ENCODE results near the gene ING1.

The ING1 gene

DNA sequence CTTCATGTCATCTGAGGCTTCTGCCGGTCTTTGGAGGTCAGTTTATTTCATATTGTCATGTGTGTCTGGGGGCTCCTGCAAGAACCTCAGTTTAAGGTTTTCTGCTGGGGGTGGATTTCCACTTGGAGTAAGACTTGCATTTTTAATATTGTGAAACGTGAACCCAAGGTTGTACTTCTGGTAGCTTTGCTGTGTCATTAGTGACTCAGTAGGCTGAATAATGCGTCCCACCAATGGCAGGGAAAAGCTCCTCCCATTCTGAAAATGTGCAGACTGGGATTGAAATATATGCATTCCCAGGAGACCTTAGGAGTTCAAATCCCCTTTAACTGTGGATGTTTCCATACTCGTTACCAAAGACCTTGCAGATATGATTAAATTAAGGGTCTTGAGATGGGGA, 46.2 kb downstream of the ING1 start:
- DNase-seq (ENCODE audit: low spot score) = no peak
- Histone ChIP-seq H3K27ac (ENCODE audit: poor library complexity, severe bottlenecking) (no peak overlapping the region), H3K4me3 (ENCODE audit: severe bottlenecking) (no peak overlapping the region), H3K36me3 (ENCODE audit: low read depth) (no peaks in the 10 kb centered on the region), H3K27me3 (ENCODE audit: insufficient read depth, poor library complexity, severe bottlenecking) (no peaks in the 10 kb centered on the region), H3K4me1 (ENCODE audit: insufficient read depth, poor library complexity, severe bottlenecking) (no peaks in the 10 kb centered on the region), H3K9me3 (ENCODE audit: severe bottlenecking) (no peaks in the 10 kb centered on the region)
- ATAC-seq (ENCODE audit: low read depth) = no peak
- no peak for TF ChIP-seq CTCF (IDR thresholded peaks at IDR 0.05; ENCODE audit: poor library complexity, severe bottlenecking)

- H3K27ac ChIP-seq (ENCODE audit: poor library complexity, severe bottlenecking) = no peak overlapping the region
- no peaks in the 10 kb centered on the region for H3K27me3 ChIP-seq (ENCODE audit: insufficient read depth, poor library complexity, severe bottlenecking)
- DNase-seq (ENCODE audit: low spot score) = no peak
- H3K9me3 ChIP-seq (ENCODE audit: severe bottlenecking) = no peaks in the 10 kb centered on the region
- H3K4me1 ChIP-seq (ENCODE audit: insufficient read depth, poor library complexity, severe bottlenecking) = no peaks in the 10 kb centered on the region
- H3K36me3 ChIP-seq (ENCODE audit: low read depth) = no peaks in the 10 kb centered on the region
- no peak for TF ChIP-seq CTCF (IDR thresholded peaks at IDR 0.05; ENCODE audit: poor library complexity, severe bottlenecking)
- H3K4me3 ChIP-seq (ENCODE audit: severe bottlenecking) = no peak overlapping the region
- no peak for ATAC-seq (ENCODE audit: low read depth)
Measured at GRCh38 chr13:110760611-110761010, 47.1 kb downstream of the ING1 start.

- Histone ChIP-seq H3K27me3 (ENCODE audit: insufficient read depth, poor library complexity, severe bottlenecking) (no peaks in the 10 kb centered on the region), H3K4me3 (ENCODE audit: severe bottlenecking) (no peak overlapping the region), H3K9me3 (ENCODE audit: severe bottlenecking) (no peaks in the 10 kb centered on the region), H3K27ac (ENCODE audit: poor library complexity, severe bottlenecking) (no peak overlapping the region), H3K4me1 (ENCODE audit: insufficient read depth, poor library complexity, severe bottlenecking) (no peaks in the 10 kb centered on the region), H3K36me3 (ENCODE audit: low read depth) (no peaks in the 10 kb centered on the region)
- no peak for TF ChIP-seq CTCF (IDR thresholded peaks at IDR 0.05; ENCODE audit: poor library complexity, severe bottlenecking)
- ATAC-seq (ENCODE audit: low read depth) (no peak), DNase-seq (ENCODE audit: low spot score) (no peak)
Measured at GRCh38 chr13:110766671-110767430, 53.4 kb downstream of the ING1 start.

DNA sequence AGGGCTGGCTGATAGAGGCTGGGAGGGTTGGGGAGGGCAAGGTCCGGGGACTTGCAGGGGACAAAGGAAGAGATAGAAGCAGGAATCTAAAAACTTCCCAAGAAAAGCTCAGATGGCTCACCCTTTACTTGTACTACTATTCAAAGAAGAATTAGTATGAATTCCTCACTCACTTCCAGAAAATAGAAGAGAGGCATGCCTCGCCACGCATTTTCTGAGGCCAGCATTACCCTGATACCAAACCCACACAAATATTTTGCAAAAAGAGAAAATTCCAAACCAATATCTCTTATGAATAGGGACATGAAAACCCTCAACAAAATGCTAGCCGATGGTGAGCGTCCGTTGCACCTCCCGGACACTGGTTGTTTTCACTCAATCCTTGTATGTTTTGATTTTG, 54.0 kb downstream of the ING1 start:
- H3K9me3 ChIP-seq (ENCODE audit: severe bottlenecking) = no peaks in the 10 kb centered on the region
- H3K4me1 ChIP-seq (ENCODE audit: insufficient read depth, poor library complexity, severe bottlenecking) = no peaks in the 10 kb centered on the region
- no peaks in the 10 kb centered on the region for H3K27me3 ChIP-seq (ENCODE audit: insufficient read depth, poor library complexity, severe bottlenecking)
- H3K36me3 ChIP-seq (ENCODE audit: low read depth) = no peaks in the 10 kb centered on the region
- no peak overlapping the region for H3K4me3 ChIP-seq (ENCODE audit: severe bottlenecking)
- DNase-seq (ENCODE audit: low spot score) (no peak), ATAC-seq (ENCODE audit: low read depth) (no peak)
- no peak overlapping the region for H3K27ac ChIP-seq (ENCODE audit: poor library complexity, severe bottlenecking)
- no peak for TF ChIP-seq CTCF (IDR thresholded peaks at IDR 0.05; ENCODE audit: poor library complexity, severe bottlenecking)

GRCh38 chr13:110769097-110769496, 55.6 kb downstream of the ING1 start:
- Histone ChIP-seq H3K4me3 (ENCODE audit: severe bottlenecking) (no peak overlapping the region), H3K4me1 (ENCODE audit: insufficient read depth, poor library complexity, severe bottlenecking) (no peaks in the 10 kb centered on the region), H3K9me3 (ENCODE audit: severe bottlenecking) (no peaks in the 10 kb centered on the region), H3K27me3 (ENCODE audit: insufficient read depth, poor library complexity, severe bottlenecking) (no peaks in the 10 kb centered on the region), H3K36me3 (ENCODE audit: low read depth) (no peaks in the 10 kb centered on the region), H3K27ac (ENCODE audit: poor library complexity, severe bottlenecking) (no peak overlapping the region)
- DNase-seq (ENCODE audit: low spot score) (no peak), ATAC-seq (ENCODE audit: low read depth) (no peak)
- TF ChIP-seq CTCF (IDR thresholded peaks at IDR 0.05; ENCODE audit: poor library complexity, severe bottlenecking) = no peak
